ENCODE data around the gene CX3CR1. TPM values are rescaled to one million over a fixed set of nuclear protein-coding genes. Genes with fewer than 3 reads are reported as not detected.

The CX3CR1 gene, protein sequence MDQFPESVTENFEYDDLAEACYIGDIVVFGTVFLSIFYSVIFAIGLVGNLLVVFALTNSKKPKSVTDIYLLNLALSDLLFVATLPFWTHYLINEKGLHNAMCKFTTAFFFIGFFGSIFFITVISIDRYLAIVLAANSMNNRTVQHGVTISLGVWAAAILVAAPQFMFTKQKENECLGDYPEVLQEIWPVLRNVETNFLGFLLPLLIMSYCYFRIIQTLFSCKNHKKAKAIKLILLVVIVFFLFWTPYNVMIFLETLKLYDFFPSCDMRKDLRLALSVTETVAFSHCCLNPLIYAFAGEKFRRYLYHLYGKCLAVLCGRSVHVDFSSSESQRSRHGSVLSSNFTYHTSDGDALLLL
- total RNA-seq, result under 1 TPM in 2 of 4 donors, not detected in 2; 0.19 to 0.63 TPM

DNA sequence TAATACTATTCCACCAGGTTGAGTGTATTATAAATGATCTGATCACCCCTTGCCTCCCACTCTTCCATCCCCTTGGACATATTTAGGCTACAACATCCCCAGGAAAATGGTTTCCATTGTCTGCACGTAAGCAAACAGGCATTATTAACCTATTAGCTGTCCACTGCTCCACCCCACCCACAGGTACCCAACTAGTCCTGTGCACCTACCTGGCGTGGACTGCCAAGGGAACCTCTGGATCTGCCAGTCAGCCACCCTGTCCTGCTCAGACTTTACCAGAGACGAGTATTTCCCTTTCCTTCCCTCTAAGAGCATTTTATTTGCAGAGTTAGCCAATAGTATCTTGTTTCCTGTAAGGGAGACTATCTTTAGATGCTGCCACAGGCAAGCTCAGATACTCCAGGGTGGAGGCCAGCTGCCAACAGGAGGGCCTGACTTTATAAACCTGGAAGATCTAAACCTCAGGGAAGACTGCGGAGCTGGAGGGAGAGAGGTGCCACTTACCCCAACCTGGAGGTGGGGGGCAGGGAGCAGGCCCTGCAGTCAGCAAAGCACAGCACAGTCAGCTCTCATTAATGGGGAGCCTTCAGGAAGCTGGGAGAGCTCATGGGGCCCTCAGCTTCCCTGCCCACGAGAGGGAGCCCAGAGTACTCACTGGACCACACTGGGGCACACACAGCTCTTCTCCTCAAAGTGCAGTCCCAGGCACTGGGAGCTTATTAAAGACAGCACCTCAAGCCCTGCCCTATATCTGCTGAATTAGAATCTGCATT lies at the start of gene CX3CR1:
CX3CR1 (minus strand) TSS at position 292 of the 773 bp plus-strand sequence. CDS start 13,527 bp downstream, outside the sequence.
- TF ChIP-seq, protein P1, sequence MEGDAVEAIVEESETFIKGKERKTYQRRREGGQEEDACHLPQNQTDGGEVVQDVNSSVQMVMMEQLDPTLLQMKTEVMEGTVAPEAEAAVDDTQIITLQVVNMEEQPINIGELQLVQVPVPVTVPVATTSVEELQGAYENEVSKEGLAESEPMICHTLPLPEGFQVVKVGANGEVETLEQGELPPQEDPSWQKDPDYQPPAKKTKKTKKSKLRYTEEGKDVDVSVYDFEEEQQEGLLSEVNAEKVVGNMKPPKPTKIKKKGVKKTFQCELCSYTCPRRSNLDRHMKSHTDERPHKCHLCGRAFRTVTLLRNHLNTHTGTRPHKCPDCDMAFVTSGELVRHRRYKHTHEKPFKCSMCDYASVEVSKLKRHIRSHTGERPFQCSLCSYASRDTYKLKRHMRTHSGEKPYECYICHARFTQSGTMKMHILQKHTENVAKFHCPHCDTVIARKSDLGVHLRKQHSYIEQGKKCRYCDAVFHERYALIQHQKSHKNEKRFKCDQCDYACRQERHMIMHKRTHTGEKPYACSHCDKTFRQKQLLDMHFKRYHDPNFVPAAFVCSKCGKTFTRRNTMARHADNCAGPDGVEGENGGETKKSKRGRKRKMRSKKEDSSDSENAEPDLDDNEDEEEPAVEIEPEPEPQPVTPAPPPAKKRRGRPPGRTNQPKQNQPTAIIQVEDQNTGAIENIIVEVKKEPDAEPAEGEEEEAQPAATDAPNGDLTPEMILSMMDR (IDR thresholded peaks at IDR 0.05), result no peak
- no peak for ATAC-seq (ENCODE audit: low FRiP score)
- DNase-seq (ENCODE audit: low spot score), result no peak

DNA sequence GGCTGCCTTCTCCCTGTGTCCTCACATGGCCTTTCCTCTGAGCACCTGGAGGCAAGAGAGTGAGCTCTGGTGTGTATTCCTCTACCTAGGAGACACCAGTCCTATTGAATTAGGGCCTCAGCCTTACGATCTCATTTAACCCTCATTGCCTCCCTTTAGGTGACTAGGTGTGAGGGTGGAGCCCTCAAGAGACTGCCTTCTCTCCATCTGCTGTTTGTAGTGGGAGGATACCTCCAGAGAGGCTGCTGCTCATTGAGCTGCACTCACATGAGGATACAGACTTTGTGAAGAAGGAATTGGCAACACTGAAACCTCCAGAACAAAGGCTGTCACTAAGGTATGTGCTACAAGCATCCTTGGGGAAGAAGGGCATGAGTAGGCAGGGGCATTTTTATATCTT lies 49.7 kb upstream of the CX3CR1 start, which contains the start of gene CCR8:
CCR8 (plus strand) TSS at position 217 of the 400 bp plus-strand sequence. CDS start 2,623 bp downstream, outside the sequence.
- ATAC-seq (ENCODE audit: low FRiP score), result no peak
- TF ChIP-seq, protein P1 (IDR thresholded peaks at IDR 0.05), result no peak
- DNase-seq (ENCODE audit: low spot score), result no peak

DNA sequence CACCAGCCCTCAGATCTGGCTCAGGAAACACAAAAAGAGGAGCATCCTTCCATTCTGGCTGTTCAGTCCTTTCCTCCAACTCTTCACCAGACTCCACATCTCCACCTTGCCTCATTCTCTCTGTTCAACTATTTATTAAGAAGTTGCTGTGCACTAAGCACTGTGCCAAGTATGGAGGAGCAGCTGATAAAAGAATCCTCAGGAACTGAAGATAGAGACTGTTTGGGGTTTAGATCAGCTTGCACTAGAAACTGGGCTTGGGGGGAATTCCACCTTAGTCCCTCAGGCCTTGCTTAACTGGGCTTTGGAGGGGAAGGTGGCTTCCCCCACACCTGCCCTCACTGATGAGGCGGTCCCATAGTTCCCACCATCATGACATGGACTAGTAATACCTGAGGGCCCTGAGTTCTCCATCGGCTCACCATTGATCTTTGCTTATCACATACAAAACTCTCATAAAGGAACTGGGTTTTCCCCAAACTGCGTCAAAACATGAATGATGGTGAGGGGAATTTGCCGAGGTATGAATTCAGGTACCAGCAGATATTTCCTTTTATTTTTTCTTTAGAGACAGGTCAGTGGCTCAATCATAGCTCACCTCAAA lies 48.0 kb upstream of the CX3CR1 start:
- DNase-seq (ENCODE audit: low spot score), result no peak
- TF ChIP-seq, protein P1 (IDR thresholded peaks at IDR 0.05), result no peak
- ATAC-seq (ENCODE audit: low FRiP score), result no peak

DNA sequence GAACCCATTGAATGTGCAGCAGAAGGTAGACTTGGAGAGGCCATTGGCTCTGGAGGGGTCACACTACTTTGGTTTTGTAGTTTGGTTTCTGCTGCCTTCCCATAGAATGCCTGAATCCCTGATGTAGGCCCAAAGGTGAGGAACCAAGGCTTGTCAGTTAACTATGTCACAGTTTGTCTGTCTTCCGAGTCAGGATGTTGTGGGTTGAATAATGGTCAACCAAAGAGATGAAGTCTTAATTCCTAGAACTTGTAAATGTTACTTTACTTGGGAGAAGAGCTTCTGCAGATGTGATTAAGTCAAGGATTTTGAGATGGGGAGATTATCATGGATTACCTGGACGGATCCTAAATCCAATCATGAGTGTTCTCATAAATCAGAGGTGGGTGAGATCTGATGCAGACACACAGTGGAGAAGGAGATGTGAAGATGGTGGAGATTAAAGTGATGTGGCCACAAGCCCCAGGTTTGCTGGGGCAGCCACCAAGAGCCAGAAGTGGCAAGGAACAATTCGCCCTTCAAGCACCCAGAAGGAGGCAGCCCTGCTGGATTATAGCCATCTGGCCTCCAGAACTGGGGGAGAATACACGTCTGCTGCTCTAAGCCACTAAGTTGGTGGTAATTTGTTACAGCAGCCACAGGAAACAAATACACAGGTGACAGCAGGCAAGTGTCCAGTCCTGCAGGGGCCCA lies 47.4 kb upstream of the CX3CR1 start:
- ATAC-seq (ENCODE audit: low FRiP score), result no peak
- TF ChIP-seq, protein P1 (IDR thresholded peaks at IDR 0.05), result no peak
- DNase-seq (ENCODE audit: low spot score), result no peak

DNA sequence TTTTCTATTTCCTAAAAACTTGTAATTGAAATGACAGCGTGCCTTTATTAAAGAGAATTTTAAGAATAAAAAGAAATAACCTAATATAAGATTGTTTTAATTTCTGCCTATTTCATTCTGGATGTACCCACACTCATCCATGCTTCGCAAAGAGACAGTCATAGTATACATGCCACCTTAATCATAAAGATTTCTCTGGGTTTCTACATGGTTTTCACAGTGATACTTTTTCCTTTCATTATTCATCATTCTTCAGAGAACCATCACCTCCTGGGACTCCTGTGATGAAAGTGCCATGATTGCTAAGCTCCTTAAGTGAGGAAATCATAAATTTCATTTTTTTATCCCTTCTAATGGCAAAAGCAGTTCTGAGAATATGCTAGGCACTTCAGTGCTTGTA lies 45.4 kb upstream of the CX3CR1 start:
- TF ChIP-seq, protein P1 (IDR thresholded peaks at IDR 0.05), result no peak
- DNase-seq (ENCODE audit: low spot score) (no peak), ATAC-seq (ENCODE audit: low FRiP score) (no peak)

DNA sequence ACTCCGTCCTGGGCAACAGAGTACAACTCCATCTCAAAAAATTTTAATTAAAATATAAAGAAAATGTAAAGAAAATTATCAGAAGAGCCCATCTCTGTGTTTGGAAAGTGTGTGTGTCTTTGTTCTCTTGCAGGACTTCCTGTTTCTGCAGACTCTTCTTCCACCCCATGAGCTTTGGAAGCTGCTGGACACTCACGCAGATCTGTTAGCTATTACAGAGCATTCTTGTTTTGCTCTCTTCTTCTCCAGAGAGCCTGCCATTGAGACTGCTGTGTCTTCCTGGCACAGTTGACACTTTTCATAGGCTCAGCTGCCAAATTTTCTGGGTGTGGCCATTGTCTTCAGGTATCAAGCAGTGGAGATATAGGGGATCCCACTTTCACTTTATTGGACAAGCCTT lies 43.7 kb upstream of the CX3CR1 start:
- DNase-seq (ENCODE audit: low spot score) (no peak), ATAC-seq (ENCODE audit: low FRiP score) (no peak)
- TF ChIP-seq, protein P1 (IDR thresholded peaks at IDR 0.05), result no peak
